Keratinocyte (primary cell): ENCODE results near the gene NOTCH1.

Experiments
- EZH2 ChIP-seq: IDR thresholded peaks from one replicate; pipeline ENCODE4 v1.6.1; 2012; ENCODE audit warnings: inconsistent platforms, mild to moderate bottlenecking, low read length, moderate library complexity
- TF ChIP-seq, protein P1 (sequence below), 3 experiments: IDR thresholded peaks in 1 of 3; conservative IDR thresholded peaks in 1 of 3; optimal IDR thresholded peaks in 1 of 3; 2 replicates in 2 of 3; 3 replicates in 1 of 3; pipeline versions ENCODE3 to v1.5.1; 2011; ENCODE audit warnings: low read length in 3 of 3, mild to moderate bottlenecking in 3 of 3, moderate library complexity in 2 of 3, control low read depth in 1 of 3, inconsistent platforms in 1 of 3; ENCODE audit not compliant: insufficient read depth in 2 of 3; ENCODE audit errors: extremely low read depth in 1 of 3

DNA sequence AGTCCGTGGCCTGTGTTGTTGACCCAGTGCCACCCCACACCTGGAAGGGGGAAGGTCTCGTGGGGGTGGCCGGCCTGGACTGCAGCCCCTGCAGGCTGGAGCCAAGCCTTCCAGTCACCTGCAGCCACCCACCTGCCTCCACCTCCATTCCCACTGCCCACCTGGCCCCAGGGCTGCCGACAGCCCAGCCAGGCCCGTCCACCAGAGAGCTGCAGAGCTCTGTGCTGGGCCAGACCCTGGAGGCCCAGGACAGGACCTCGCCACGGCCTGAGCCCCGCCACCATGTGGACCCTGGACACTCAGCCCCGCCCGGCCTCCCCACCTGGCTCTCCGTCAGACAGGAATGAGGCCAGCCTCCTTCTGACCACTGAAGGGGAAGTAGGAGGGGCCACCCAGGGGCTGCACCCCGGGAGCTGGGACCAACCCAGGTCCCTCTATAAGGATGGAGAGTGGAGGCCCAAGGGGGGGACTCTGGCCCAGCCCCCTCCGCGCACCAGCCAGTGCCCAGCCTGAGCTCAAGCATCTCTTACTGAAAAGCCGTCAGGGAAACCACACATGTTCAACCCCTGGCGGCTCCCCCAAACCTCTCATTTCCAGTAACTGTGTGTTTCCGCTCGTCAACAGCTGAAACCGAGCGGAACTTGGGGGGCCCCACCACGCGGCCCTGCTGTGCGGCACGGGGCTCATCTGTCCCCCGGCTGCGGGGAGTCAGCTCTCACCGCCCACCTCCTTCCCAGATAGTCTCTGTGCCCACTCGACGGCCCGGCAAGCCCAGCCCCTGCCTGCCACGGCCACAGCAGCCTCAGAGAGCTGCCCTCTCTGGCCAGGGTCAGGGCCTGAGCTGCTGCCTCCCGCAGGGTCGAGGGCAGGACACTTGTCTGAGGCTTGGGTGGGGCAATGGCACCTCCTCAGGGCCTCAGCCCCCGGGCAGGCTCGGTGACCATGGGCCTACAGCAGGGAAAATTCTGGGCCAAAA is 12.8 kb downstream of the NOTCH1 start:
- TF ChIP-seq, protein P1, sequence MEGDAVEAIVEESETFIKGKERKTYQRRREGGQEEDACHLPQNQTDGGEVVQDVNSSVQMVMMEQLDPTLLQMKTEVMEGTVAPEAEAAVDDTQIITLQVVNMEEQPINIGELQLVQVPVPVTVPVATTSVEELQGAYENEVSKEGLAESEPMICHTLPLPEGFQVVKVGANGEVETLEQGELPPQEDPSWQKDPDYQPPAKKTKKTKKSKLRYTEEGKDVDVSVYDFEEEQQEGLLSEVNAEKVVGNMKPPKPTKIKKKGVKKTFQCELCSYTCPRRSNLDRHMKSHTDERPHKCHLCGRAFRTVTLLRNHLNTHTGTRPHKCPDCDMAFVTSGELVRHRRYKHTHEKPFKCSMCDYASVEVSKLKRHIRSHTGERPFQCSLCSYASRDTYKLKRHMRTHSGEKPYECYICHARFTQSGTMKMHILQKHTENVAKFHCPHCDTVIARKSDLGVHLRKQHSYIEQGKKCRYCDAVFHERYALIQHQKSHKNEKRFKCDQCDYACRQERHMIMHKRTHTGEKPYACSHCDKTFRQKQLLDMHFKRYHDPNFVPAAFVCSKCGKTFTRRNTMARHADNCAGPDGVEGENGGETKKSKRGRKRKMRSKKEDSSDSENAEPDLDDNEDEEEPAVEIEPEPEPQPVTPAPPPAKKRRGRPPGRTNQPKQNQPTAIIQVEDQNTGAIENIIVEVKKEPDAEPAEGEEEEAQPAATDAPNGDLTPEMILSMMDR (optimal IDR thresholded peaks at IDR 0.05 in 1 of 3, IDR thresholded peaks at IDR 0.05 in 1 of 3, conservative IDR thresholded peaks at IDR 0.05 in 1 of 3; ENCODE audit: extremely low read depth in 1 of 3, insufficient read depth in 2 of 3, low read length in 3 of 3): no peak
- TF ChIP-seq EZH2: no peak
